Measurements from ENCODE around the gene TMEM150B.

The TMEM150B gene

DNA sequence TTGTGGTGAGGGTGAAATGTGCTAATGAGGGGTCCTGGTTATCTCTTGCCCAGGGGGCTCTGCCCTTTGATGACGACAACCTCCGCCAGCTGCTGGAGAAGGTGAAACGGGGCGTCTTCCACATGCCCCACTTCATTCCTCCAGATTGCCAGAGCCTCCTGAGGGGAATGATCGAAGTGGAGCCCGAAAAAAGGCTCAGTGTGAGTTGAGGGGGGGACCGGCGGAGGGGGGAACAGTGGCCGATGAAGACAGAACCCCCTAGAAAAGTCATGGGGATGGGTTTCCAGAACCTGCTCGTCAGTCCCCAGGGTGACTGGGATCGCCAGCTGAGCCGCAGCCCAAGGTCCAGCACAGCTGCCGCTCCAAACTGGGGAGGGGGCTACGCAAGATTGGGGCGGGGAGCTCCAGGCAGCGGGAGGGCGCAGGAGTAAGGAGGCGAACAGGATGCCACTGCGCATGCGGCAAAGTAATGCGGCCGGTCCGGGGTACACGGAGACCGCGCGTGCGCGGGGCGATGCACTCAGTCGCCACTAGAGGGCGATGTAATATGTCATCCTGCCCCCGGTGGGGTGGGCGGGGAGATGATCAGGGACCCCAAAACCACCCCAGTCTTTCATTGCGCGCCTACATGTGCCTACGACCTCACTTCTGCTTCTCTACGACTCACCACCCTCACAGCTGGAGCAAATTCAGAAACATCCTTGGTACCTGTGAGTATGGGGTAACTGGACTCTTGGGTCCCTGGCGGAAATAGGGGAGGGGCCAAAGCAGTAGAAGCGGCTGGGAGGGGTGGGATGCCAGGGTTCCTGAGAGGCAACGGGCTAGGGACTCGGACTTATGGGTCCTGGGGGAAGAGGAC lies 23.5 kb downstream of the TMEM150B start:
- TF ChIP-seq, protein P1, sequence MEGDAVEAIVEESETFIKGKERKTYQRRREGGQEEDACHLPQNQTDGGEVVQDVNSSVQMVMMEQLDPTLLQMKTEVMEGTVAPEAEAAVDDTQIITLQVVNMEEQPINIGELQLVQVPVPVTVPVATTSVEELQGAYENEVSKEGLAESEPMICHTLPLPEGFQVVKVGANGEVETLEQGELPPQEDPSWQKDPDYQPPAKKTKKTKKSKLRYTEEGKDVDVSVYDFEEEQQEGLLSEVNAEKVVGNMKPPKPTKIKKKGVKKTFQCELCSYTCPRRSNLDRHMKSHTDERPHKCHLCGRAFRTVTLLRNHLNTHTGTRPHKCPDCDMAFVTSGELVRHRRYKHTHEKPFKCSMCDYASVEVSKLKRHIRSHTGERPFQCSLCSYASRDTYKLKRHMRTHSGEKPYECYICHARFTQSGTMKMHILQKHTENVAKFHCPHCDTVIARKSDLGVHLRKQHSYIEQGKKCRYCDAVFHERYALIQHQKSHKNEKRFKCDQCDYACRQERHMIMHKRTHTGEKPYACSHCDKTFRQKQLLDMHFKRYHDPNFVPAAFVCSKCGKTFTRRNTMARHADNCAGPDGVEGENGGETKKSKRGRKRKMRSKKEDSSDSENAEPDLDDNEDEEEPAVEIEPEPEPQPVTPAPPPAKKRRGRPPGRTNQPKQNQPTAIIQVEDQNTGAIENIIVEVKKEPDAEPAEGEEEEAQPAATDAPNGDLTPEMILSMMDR (IDR thresholded peaks at IDR 0.05; ENCODE audit: extremely low read depth, missing control alignments): peak; percentile 88
- DNase-seq (ENCODE audit: low spot score): peak; percentile 98

DNA sequence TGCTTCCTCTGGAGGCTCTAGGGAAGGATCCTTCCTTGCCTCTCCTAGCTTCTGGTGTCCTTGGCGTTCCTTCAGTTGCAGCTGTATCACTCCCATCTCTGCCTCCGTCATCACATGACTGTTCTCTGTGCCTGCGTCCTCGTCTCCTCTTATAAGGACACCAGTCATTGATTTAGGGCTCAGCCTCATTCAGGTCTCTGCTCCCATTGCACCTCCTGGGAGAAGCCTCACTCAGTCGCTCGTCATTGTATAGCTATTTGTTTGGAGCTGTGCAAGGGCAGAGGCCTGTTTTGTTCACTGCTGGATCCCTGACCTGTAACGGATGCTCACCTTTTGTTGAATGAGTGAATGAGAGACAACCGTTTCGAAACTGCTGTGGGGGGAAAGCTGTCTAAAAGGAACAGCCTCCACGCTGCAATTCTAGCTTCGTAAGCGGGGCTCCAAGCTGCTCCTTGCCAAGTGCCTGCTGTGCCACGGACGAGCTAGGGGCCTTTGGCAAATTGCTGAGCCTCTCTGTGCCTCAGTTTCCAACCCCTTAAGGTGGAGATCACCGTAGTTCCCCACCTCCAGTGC lies 24.2 kb downstream of the TMEM150B start:
- TF ChIP-seq, protein P1 (IDR thresholded peaks at IDR 0.05; ENCODE audit: extremely low read depth, missing control alignments): no peak

DNA sequence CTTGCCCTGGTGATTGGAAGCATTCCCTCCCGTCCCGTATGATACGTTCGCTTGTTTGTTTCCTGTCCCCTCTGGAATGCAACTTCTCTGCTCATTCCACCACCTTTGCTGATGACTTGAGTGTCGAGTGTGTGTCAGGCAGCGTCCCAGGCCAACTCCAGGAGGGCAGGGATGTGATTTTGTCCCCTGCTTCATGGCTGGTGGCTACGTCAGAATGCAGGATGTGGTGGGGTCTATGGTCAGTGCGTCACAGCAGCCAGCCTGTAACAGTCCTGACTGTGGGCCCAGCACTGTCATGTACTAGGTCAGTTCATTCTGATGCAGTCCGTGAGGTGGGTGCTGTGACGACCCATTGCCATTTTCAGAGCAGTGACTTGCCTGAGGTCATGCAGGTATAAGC lies 25.1 kb downstream of the TMEM150B start:
- TF ChIP-seq, protein P1 (IDR thresholded peaks at IDR 0.05; ENCODE audit: extremely low read depth, missing control alignments): no peak
- no peak for DNase-seq (ENCODE audit: low spot score)

More for the DNA sequence above, 24.2 kb downstream of the TMEM150B start:
- DNase-seq (ENCODE audit: low spot score): no peak

DNA sequence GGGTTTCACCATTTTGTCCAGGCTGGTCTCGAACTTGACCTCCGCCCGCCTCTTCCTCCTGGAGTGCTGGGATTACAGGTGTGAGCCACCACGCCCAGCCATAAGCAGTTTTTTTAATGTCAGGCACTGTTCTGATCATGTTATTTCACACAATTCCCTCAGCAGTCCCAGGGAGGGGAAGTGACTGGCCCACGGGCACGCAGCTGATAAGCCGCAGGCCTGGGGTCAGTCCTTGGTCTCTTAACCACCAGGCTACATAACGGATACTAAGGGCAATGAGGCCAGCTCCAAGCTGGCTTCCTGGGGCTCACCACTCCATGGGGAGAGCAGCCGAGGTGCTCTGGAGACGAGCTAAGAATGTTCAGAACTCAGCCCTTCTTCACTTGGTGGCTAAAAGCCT lies 27.9 kb downstream of the TMEM150B start:
- no peak for DNase-seq (ENCODE audit: low spot score)
- TF ChIP-seq, protein P1 (IDR thresholded peaks at IDR 0.05; ENCODE audit: extremely low read depth, missing control alignments): no peak

DNA sequence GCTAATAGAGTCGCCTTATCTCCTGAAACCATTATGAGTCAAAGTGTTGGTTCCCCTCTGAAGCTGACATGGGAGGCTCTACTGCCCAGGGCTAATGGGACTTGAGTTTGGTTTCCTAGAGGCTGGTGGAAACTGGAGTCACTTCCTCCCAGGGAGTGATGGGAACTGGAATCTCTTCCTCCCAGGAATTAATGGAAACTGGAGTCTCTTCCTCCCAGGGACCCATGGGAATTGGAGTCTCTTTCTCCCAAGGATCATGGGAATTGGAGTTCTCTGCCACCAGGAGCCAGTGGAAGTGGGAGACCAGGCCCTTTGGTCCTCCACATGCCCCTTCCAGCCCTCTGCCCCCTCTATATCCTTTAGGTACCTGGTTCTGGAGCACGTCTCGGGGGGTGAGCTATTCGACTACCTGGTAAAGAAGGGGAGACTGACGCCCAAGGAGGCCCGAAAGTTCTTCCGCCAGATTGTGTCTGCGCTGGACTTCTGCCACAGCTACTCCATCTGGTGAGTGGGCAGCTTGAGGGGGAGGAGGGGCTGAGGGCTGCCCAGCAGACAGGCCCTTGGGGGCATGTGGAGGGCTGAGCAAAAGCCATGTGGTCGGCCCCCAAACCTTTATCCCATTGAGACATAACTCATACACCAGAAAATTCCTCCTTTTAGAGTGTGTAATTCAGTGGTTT lies 35.9 kb downstream of the TMEM150B start:
- DNase-seq (ENCODE audit: low spot score): no peak
- TF ChIP-seq, protein P1 (IDR thresholded peaks at IDR 0.05; ENCODE audit: extremely low read depth, missing control alignments): no peak

DNA sequence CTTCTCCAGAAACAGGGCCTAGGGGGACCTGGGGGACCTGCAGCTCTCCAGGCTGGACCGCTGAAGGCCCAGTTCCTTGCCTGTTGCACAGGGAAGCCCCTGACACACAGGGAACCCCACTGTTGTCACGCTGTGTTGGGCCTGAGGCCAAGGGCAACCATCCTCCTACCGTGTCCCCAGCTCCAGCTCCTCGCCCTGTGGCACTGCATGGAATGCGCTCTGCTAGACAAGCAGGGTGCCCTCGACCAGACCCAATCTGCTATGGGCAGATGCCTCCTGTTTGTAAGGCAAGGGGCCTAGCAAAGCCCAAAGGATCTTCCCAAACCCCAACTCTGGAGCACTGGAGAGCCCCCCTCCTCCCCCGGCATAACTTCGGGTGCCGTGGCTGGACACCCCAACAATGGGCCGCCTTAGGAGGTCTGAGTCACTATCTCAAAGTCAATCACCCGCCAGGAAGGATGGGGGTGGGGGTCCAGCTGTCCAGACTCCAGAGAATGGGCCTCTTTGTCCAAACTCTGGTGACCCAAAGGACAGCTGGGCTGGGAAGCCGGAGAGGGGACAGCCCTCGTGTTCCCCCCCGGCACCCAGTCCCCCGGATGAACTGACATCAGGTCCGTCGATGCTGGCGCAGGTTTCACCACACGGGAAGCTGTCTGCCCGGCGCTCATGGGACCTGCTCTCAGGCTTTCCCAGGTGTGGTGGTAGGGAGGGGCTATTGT lies 37.6 kb downstream of the TMEM150B start:
- no peak for DNase-seq (ENCODE audit: low spot score)
- TF ChIP-seq, protein P1 (IDR thresholded peaks at IDR 0.05; ENCODE audit: extremely low read depth, missing control alignments): no peak
